Measurements from ENCODE around the gene PIP5KL1.

The PIP5KL1 gene

GRCh38 chr9:127870887-127871286 is 59.7 kb downstream of the PIP5KL1 start:
- no peak for DNase-seq (ENCODE audit: low read depth)

Measured in GM04504 (cell line).